ENCODE measurements around the gene ZNF839.
"Not testable (repeated sequence)": the region's sequence is repeated elsewhere in the genome, so short reads cannot be mapped to it uniquely, and the experiment has no call there.

Gene ZNF839

DNA sequence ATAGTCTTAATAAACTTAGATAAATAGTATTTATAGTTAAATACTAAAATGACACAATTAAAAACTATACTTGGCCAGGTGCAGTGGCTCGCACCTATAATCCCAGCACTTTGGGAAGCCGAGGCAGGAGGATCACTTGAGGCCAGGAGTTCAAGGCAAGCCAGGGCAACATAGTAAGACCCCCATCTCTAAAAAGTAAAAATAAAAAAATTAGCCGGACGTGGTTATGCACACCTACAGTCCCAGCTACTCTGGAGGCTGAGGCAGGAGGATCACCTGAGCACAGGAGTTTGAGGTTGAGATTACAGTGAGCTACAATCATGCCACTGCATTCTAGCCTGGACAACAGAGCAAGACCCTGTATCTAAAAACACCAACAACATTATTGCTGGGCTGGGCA, 27.1 kb downstream of the ZNF839 start:
- Histone ChIP-seq H3K4me1 (ENCODE audit: control insufficient read depth, low read depth, low read length) (no peaks in the 10 kb centered on the region), H4K5ac (ENCODE audit: low read length) (no peak overlapping the region)

GRCh38 chr14:102348376-102348775, 28.8 kb downstream of the ZNF839 start:
- no CpG with 5 or more reads among the region's 16 CpGs for WGBS (ENCODE audit: extremely low coverage, insufficient coverage, low lambda C conversion rate)
- no peak overlapping the region for H3K4ac ChIP-seq (ENCODE audit: low read depth, low read length)
- H4K8ac ChIP-seq (ENCODE audit: low read depth, low read length): no peak overlapping the region
- DNase-seq: no peak
- no peaks in the 10 kb centered on the region for H3K79me1 ChIP-seq (ENCODE audit: low read length)
- H3K4me3 ChIP-seq (ENCODE audit: low read length): no peak overlapping the region
- H3K9ac ChIP-seq (ENCODE audit: low read length): no peak overlapping the region
- H3K27me3 ChIP-seq (ENCODE audit: insufficient read depth, low read length, poor library complexity): no peaks in the 10 kb centered on the region
- H3K56ac ChIP-seq (ENCODE audit: low read length): no peak overlapping the region
- no peak overlapping the region for H2AK5ac ChIP-seq (ENCODE audit: low read length)
- no peak overlapping the region for H3K4me2 ChIP-seq (ENCODE audit: low read length)
- H2BK15ac ChIP-seq (replicated peaks; ENCODE audit: low read depth): no peak overlapping the region
- no peaks in the 10 kb centered on the region for H3K79me2 ChIP-seq (ENCODE audit: control insufficient read depth, insufficient read depth, low read length)
- no peak overlapping the region for H3K18ac ChIP-seq (ENCODE audit: low read length)
- H3K27ac ChIP-seq (ENCODE audit: low read depth, low read length): no peak overlapping the region
- H4K5ac ChIP-seq (ENCODE audit: low read length): no peak overlapping the region
- no peak overlapping the region for H2BK5ac ChIP-seq (ENCODE audit: low read length)
- peaks cover 11% of the 10 kb centered on the region for H3K36me3 ChIP-seq (ENCODE audit: control insufficient read depth, insufficient read depth, low read length)
- H3K23ac ChIP-seq (ENCODE audit: low read length): no peak overlapping the region
- no peaks in the 10 kb centered on the region for H3K4me1 ChIP-seq (ENCODE audit: control insufficient read depth, low read depth, low read length)
- no peak overlapping the region for H2BK120ac ChIP-seq (ENCODE audit: low read depth, low read length)

More for the DNA sequence above, 27.1 kb downstream of the ZNF839 start:
- Histone ChIP-seq H3K27me3 (ENCODE audit: insufficient read depth, low read length, poor library complexity) (no peaks in the 10 kb centered on the region), H3K18ac (ENCODE audit: low read length) (no peak overlapping the region), H3K23ac (ENCODE audit: low read length) (no peak overlapping the region), H4K8ac (ENCODE audit: low read depth, low read length) (no peak overlapping the region), H2BK5ac (ENCODE audit: low read length) (no peak overlapping the region), H3K4me2 (ENCODE audit: low read length) (no peak overlapping the region), H3K9ac (ENCODE audit: low read length) (no peak overlapping the region), H2AK5ac (ENCODE audit: low read length) (no peak overlapping the region), H3K79me2 (ENCODE audit: control insufficient read depth, insufficient read depth, low read length) (no peaks in the 10 kb centered on the region), H3K36me3 (ENCODE audit: control insufficient read depth, insufficient read depth, low read length) (peaks cover 12% of the 10 kb centered on the region), H2BK15ac (replicated peaks; ENCODE audit: low read depth) (no peak overlapping the region), H3K79me1 (ENCODE audit: low read length) (no peaks in the 10 kb centered on the region), H2BK120ac (ENCODE audit: low read depth, low read length) (no peak overlapping the region), H3K4me3 (ENCODE audit: low read length) (no peak overlapping the region), H3K27ac (ENCODE audit: low read depth, low read length) (no peak overlapping the region), H3K56ac (ENCODE audit: low read length) (no peak overlapping the region), H3K4ac (ENCODE audit: low read depth, low read length) (no peak overlapping the region)
- DNase-seq: no peak
- WGBS (ENCODE audit: extremely low coverage, insufficient coverage, low lambda C conversion rate): no CpG with 5 or more reads among the region's 4 CpGs

GRCh38 chr14:102351023-102351422, 31.5 kb downstream of the ZNF839 start:
- Histone ChIP-seq H3K79me1 (ENCODE audit: low read length) (no peaks in the 10 kb centered on the region), H3K27ac (ENCODE audit: low read depth, low read length) (no peak overlapping the region), H3K4me3 (ENCODE audit: low read length) (no peak overlapping the region), H3K4me2 (ENCODE audit: low read length) (no peak overlapping the region), H3K18ac (ENCODE audit: low read length) (no peak overlapping the region), H3K4me1 (ENCODE audit: control insufficient read depth, low read depth, low read length) (no peaks in the 10 kb centered on the region), H3K9ac (ENCODE audit: low read length) (no peak overlapping the region), H2BK120ac (ENCODE audit: low read depth, low read length) (no peak overlapping the region), H3K27me3 (ENCODE audit: insufficient read depth, low read length, poor library complexity) (no peaks in the 10 kb centered on the region), H2AK5ac (ENCODE audit: low read length) (no peak overlapping the region), H3K79me2 (ENCODE audit: control insufficient read depth, insufficient read depth, low read length) (no peaks in the 10 kb centered on the region), H2BK15ac (replicated peaks; ENCODE audit: low read depth) (no peak overlapping the region), H3K23ac (ENCODE audit: low read length) (no peak overlapping the region), H3K36me3 (ENCODE audit: control insufficient read depth, insufficient read depth, low read length) (peaks cover 5% of the 10 kb centered on the region), H3K56ac (ENCODE audit: low read length) (no peak overlapping the region), H4K5ac (ENCODE audit: low read length) (no peak overlapping the region), H2BK5ac (ENCODE audit: low read length) (no peak overlapping the region), H3K4ac (ENCODE audit: low read depth, low read length) (no peak overlapping the region), H4K8ac (ENCODE audit: low read depth, low read length) (no peak overlapping the region)
- WGBS (ENCODE audit: extremely low coverage, insufficient coverage, low lambda C conversion rate): no CpG with 5 or more reads among the region's 10 CpGs
- no peak for DNase-seq

GRCh38 chr14:102351593-102351992, 32.0 kb downstream of the ZNF839 start:
- H3K27ac ChIP-seq (ENCODE audit: low read depth, low read length); H3K27me3 ChIP-seq (ENCODE audit: insufficient read depth, low read length, poor library complexity); DNase-seq; H3K4ac ChIP-seq (ENCODE audit: low read depth, low read length); H3K9ac ChIP-seq (ENCODE audit: low read length); H2AK5ac ChIP-seq (ENCODE audit: low read length); H4K5ac ChIP-seq (ENCODE audit: low read length); H2BK120ac ChIP-seq (ENCODE audit: low read depth, low read length); H2BK15ac ChIP-seq (replicated peaks; ENCODE audit: low read depth); H4K8ac ChIP-seq (ENCODE audit: low read depth, low read length); H3K36me3 ChIP-seq (ENCODE audit: control insufficient read depth, insufficient read depth, low read length); H3K4me2 ChIP-seq (ENCODE audit: low read length); H3K23ac ChIP-seq (ENCODE audit: low read length); H3K4me3 ChIP-seq (ENCODE audit: low read length); H3K4me1 ChIP-seq (ENCODE audit: control insufficient read depth, low read depth, low read length); H3K18ac ChIP-seq (ENCODE audit: low read length); H3K56ac ChIP-seq (ENCODE audit: low read length); H2BK5ac ChIP-seq (ENCODE audit: low read length); H3K79me2 ChIP-seq (ENCODE audit: control insufficient read depth, insufficient read depth, low read length); H3K79me1 ChIP-seq (ENCODE audit: low read length): not testable (repeated sequence)
- WGBS (ENCODE audit: extremely low coverage, insufficient coverage, low lambda C conversion rate): no CpG with 5 or more reads among the region's 9 CpGs

GRCh38 chr14:102352213-102352612, 32.7 kb downstream of the ZNF839 start:
- no peak for DNase-seq
- no peak overlapping the region for H3K23ac ChIP-seq (ENCODE audit: low read length)

GRCh38 chr14:102353126-102353619, 33.6 kb downstream of the ZNF839 start:
- Histone ChIP-seq H3K79me1 (ENCODE audit: low read length) (no peaks in the 10 kb centered on the region), H3K9ac (ENCODE audit: low read length) (no peak overlapping the region), H2BK5ac (ENCODE audit: low read length) (no peak overlapping the region), H3K27ac (ENCODE audit: low read depth, low read length) (no peak overlapping the region), H4K5ac (ENCODE audit: low read length) (no peak overlapping the region), H4K8ac (ENCODE audit: low read depth, low read length) (no peak overlapping the region), H3K23ac (ENCODE audit: low read length) (no peak overlapping the region), H3K27me3 (ENCODE audit: insufficient read depth, low read length, poor library complexity) (no peaks in the 10 kb centered on the region), H2BK15ac (replicated peaks; ENCODE audit: low read depth) (no peak overlapping the region), H3K79me2 (ENCODE audit: control insufficient read depth, insufficient read depth, low read length) (no peaks in the 10 kb centered on the region), H3K4me3 (ENCODE audit: low read length) (no peak overlapping the region), H3K36me3 (ENCODE audit: control insufficient read depth, insufficient read depth, low read length) (peaks cover 7% of the 10 kb centered on the region), H3K56ac (ENCODE audit: low read length) (no peak overlapping the region), H2BK120ac (ENCODE audit: low read depth, low read length) (no peak overlapping the region), H3K4me2 (ENCODE audit: low read length) (no peak overlapping the region), H3K4me1 (ENCODE audit: control insufficient read depth, low read depth, low read length) (no peaks in the 10 kb centered on the region), H2AK5ac (ENCODE audit: low read length) (no peak overlapping the region), H3K4ac (ENCODE audit: low read depth, low read length) (no peak overlapping the region), H3K18ac (ENCODE audit: low read length) (no peak overlapping the region)
- WGBS (ENCODE audit: extremely low coverage, insufficient coverage, low lambda C conversion rate): no CpG with 5 or more reads among the region's 8 CpGs
- no peak for DNase-seq

More at GRCh38 chr14:102352213-102352612, 32.7 kb downstream of the ZNF839 start:
- no peak overlapping the region for H4K5ac ChIP-seq (ENCODE audit: low read length)
- no peak overlapping the region for H3K18ac ChIP-seq (ENCODE audit: low read length)
- H3K4me3 ChIP-seq (ENCODE audit: low read length): no peak overlapping the region
- H3K4me2 ChIP-seq (ENCODE audit: low read length): no peak overlapping the region
- WGBS (ENCODE audit: extremely low coverage, insufficient coverage, low lambda C conversion rate): no CpG with 5 or more reads among the region's 4 CpGs
- peaks cover 7% of the 10 kb centered on the region for H3K36me3 ChIP-seq (ENCODE audit: control insufficient read depth, insufficient read depth, low read length)
- H3K4ac ChIP-seq (ENCODE audit: low read depth, low read length): no peak overlapping the region
- H3K4me1 ChIP-seq (ENCODE audit: control insufficient read depth, low read depth, low read length): no peaks in the 10 kb centered on the region
- H2BK120ac ChIP-seq (ENCODE audit: low read depth, low read length): no peak overlapping the region
- no peaks in the 10 kb centered on the region for H3K27me3 ChIP-seq (ENCODE audit: insufficient read depth, low read length, poor library complexity)
- no peak overlapping the region for H2BK15ac ChIP-seq (replicated peaks; ENCODE audit: low read depth)
- no peak overlapping the region for H3K27ac ChIP-seq (ENCODE audit: low read depth, low read length)
- no peak overlapping the region for H3K56ac ChIP-seq (ENCODE audit: low read length)
- H2BK5ac ChIP-seq (ENCODE audit: low read length): no peak overlapping the region
- H4K8ac ChIP-seq (ENCODE audit: low read depth, low read length): no peak overlapping the region
- H3K79me2 ChIP-seq (ENCODE audit: control insufficient read depth, insufficient read depth, low read length): no peaks in the 10 kb centered on the region
- H3K9ac ChIP-seq (ENCODE audit: low read length): no peak overlapping the region
- no peaks in the 10 kb centered on the region for H3K79me1 ChIP-seq (ENCODE audit: low read length)
- no peak overlapping the region for H2AK5ac ChIP-seq (ENCODE audit: low read length)
